Ishikawa (cell line): ENCODE measurements around the gene TSPEAR.

ENCODE experiments used
- CEBPB ChIP-seq: IDR thresholded peaks from 2 replicates; pipeline ENCODE4 v1.6.1; 2012
- EGR1 ChIP-seq: IDR thresholded peaks from 2 replicates; pipeline ENCODE4 v1.6.1; 2012
- NFIC ChIP-seq: IDR thresholded peaks from 2 replicates; pipeline ENCODE4 v1.6.1; 2012
- USF1 ChIP-seq: IDR thresholded peaks from 2 replicates; pipeline ENCODE4 v1.6.1; 2012

DNA sequence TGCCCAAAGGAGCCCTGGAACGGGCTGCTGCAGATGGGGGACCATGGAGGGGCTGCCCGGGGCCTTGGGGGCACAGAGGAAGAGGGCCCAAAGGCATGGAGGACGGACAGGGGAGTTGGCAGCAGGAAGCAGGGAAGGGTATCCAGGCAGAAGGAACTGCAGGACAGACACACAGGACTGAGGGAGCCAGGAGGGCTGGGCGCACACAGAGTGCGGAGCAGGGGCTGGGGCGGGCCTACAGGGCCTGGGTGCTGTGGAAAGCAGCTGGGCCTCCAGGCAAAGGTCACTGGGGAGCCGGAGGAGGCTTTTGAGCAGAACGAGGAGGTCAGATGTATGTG, 199.5 kb downstream of the TSPEAR start:
- no peak for TF ChIP-seq EGR1
- no peak for TF ChIP-seq NFIC
- no peak for TF ChIP-seq USF1
- TF ChIP-seq CEBPB: no peak
